Measurements from ENCODE around the gene LY86.

LY86 gene

GRCh38 chr6:6648692-6649343, 60.3 kb downstream of the LY86 start:
- Histone ChIP-seq H3K27ac (ENCODE audit: insufficient read depth, low read depth, low read length, poor library complexity, severe bottlenecking) (no peak overlapping the region), H3K36me3 (ENCODE audit: control insufficient read depth, insufficient read depth, low read length) (no peaks in the 10 kb centered on the region), H3K27me3 (ENCODE audit: control insufficient read depth, insufficient read depth, low read length, poor library complexity, severe bottlenecking) (no peaks in the 10 kb centered on the region), H3K9me3 (ENCODE audit: control insufficient read depth, low read length) (no peaks in the 10 kb centered on the region), H3K4me1 (ENCODE audit: control insufficient read depth, insufficient read depth, low read length) (no peaks in the 10 kb centered on the region), H3K4me3 (ENCODE audit: insufficient read depth, low read depth, low read length) (no peak overlapping the region)
- WGBS, 2 experiments, result 96% methylated on average over 5 of the region's 5 CpGs

GRCh38 chr6:6649824-6650349, 61.4 kb downstream of the LY86 start:
- no peaks in the 10 kb centered on the region for H3K27me3 ChIP-seq (ENCODE audit: control insufficient read depth, insufficient read depth, low read length, poor library complexity, severe bottlenecking)
- WGBS, 2 experiments, result 92 to 95% methylated on average over 7 of the region's 7 CpGs

GRCh38 chr6:6650839-6651238, 62.3 kb downstream of the LY86 start:
- Histone ChIP-seq H3K36me3 (ENCODE audit: control insufficient read depth, insufficient read depth, low read length) (no peaks in the 10 kb centered on the region), H3K4me3 (ENCODE audit: insufficient read depth, low read depth, low read length) (no peak overlapping the region), H3K4me1 (ENCODE audit: control insufficient read depth, insufficient read depth, low read length) (peaks cover under 1% of the 10 kb centered on the region), H3K27ac (ENCODE audit: insufficient read depth, low read depth, low read length, poor library complexity, severe bottlenecking) (no peak overlapping the region), H3K9me3 (ENCODE audit: control insufficient read depth, low read length) (no peaks in the 10 kb centered on the region), H3K27me3 (ENCODE audit: control insufficient read depth, insufficient read depth, low read length, poor library complexity, severe bottlenecking) (no peaks in the 10 kb centered on the region)

More at GRCh38 chr6:6649824-6650349, 61.4 kb downstream of the LY86 start:
- Histone ChIP-seq H3K27ac (ENCODE audit: insufficient read depth, low read depth, low read length, poor library complexity, severe bottlenecking) (no peak overlapping the region), H3K4me1 (ENCODE audit: control insufficient read depth, insufficient read depth, low read length) (no peaks in the 10 kb centered on the region), H3K4me3 (ENCODE audit: insufficient read depth, low read depth, low read length) (no peak overlapping the region), H3K9me3 (ENCODE audit: control insufficient read depth, low read length) (no peaks in the 10 kb centered on the region), H3K36me3 (ENCODE audit: control insufficient read depth, insufficient read depth, low read length) (no peaks in the 10 kb centered on the region)

- H3K27ac ChIP-seq (ENCODE audit: insufficient read depth, low read depth, low read length, poor library complexity, severe bottlenecking), result no peak overlapping the region
- no peaks in the 10 kb centered on the region for H3K27me3 ChIP-seq (ENCODE audit: control insufficient read depth, insufficient read depth, low read length, poor library complexity, severe bottlenecking)
- no peaks in the 10 kb centered on the region for H3K36me3 ChIP-seq (ENCODE audit: control insufficient read depth, insufficient read depth, low read length)
- H3K4me3 ChIP-seq (ENCODE audit: insufficient read depth, low read depth, low read length), result no peak overlapping the region
- H3K9me3 ChIP-seq (ENCODE audit: control insufficient read depth, low read length), result no peaks in the 10 kb centered on the region
- peaks cover 4% of the 10 kb centered on the region for H3K4me1 ChIP-seq (ENCODE audit: control insufficient read depth, insufficient read depth, low read length)
Observed at GRCh38 chr6:6651335-6651734, 62.8 kb downstream of the LY86 start.

GRCh38 chr6:6652932-6653331, 64.4 kb downstream of the LY86 start:
- 92 to 95% methylated on average over 3 to 5 of the region's 5 CpGs for WGBS, 2 experiments
- H3K27ac ChIP-seq (ENCODE audit: insufficient read depth, low read depth, low read length, poor library complexity, severe bottlenecking), result no peak overlapping the region
- H3K9me3 ChIP-seq (ENCODE audit: control insufficient read depth, low read length), result no peaks in the 10 kb centered on the region
- no peaks in the 10 kb centered on the region for H3K27me3 ChIP-seq (ENCODE audit: control insufficient read depth, insufficient read depth, low read length, poor library complexity, severe bottlenecking)
- H3K4me3 ChIP-seq (ENCODE audit: insufficient read depth, low read depth, low read length), result no peak overlapping the region
- H3K4me1 ChIP-seq (ENCODE audit: control insufficient read depth, insufficient read depth, low read length), result peaks cover 4% of the 10 kb centered on the region
- no peaks in the 10 kb centered on the region for H3K36me3 ChIP-seq (ENCODE audit: control insufficient read depth, insufficient read depth, low read length)

- WGBS, 2 experiments, result 94 to 95% methylated on average over 14 to 16 of the region's 16 CpGs
- Histone ChIP-seq H3K36me3 (ENCODE audit: control insufficient read depth, insufficient read depth, low read length) (no peaks in the 10 kb centered on the region), H3K4me3 (ENCODE audit: insufficient read depth, low read depth, low read length) (no peak overlapping the region), H3K27ac (ENCODE audit: insufficient read depth, low read depth, low read length, poor library complexity, severe bottlenecking) (no peak overlapping the region), H3K4me1 (ENCODE audit: control insufficient read depth, insufficient read depth, low read length) (peaks cover 4% of the 10 kb centered on the region), H3K9me3 (ENCODE audit: control insufficient read depth, low read length) (no peaks in the 10 kb centered on the region), H3K27me3 (ENCODE audit: control insufficient read depth, insufficient read depth, low read length, poor library complexity, severe bottlenecking) (no peaks in the 10 kb centered on the region)
Observed at GRCh38 chr6:6654599-6655575, 66.4 kb downstream of the LY86 start.

- Histone ChIP-seq H3K36me3 (ENCODE audit: control insufficient read depth, insufficient read depth, low read length) (no peaks in the 10 kb centered on the region), H3K27me3 (ENCODE audit: control insufficient read depth, insufficient read depth, low read length, poor library complexity, severe bottlenecking) (no peaks in the 10 kb centered on the region), H3K9me3 (ENCODE audit: control insufficient read depth, low read length) (no peaks in the 10 kb centered on the region), H3K4me3 (ENCODE audit: insufficient read depth, low read depth, low read length) (no peak overlapping the region), H3K4me1 (ENCODE audit: control insufficient read depth, insufficient read depth, low read length) (peaks cover 4% of the 10 kb centered on the region), H3K27ac (ENCODE audit: insufficient read depth, low read depth, low read length, poor library complexity, severe bottlenecking) (peak overlapping the region; percentile 20)
- WGBS, 2 experiments, result 93 to 95% methylated on average over 7 to 9 of the region's 9 CpGs
Observed at GRCh38 chr6:6655805-6656251, 67.3 kb downstream of the LY86 start.

- Histone ChIP-seq H3K4me1 (ENCODE audit: control insufficient read depth, insufficient read depth, low read length) (peaks cover 4% of the 10 kb centered on the region), H3K9me3 (ENCODE audit: control insufficient read depth, low read length) (no peaks in the 10 kb centered on the region), H3K36me3 (ENCODE audit: control insufficient read depth, insufficient read depth, low read length) (no peaks in the 10 kb centered on the region), H3K27ac (ENCODE audit: insufficient read depth, low read depth, low read length, poor library complexity, severe bottlenecking) (peak overlapping the region; percentile 20), H3K27me3 (ENCODE audit: control insufficient read depth, insufficient read depth, low read length, poor library complexity, severe bottlenecking) (no peaks in the 10 kb centered on the region), H3K4me3 (ENCODE audit: insufficient read depth, low read depth, low read length) (no peak overlapping the region)
- whole genome bisulfite sequencing, 2 experiments, result 62 to 64% methylated on average over 3 of the region's 3 CpGs
Observed at GRCh38 chr6:6656287-6656686, 67.8 kb downstream of the LY86 start.

- Histone ChIP-seq H3K27me3 (ENCODE audit: control insufficient read depth, insufficient read depth, low read length, poor library complexity, severe bottlenecking) (no peaks in the 10 kb centered on the region), H3K27ac (ENCODE audit: insufficient read depth, low read depth, low read length, poor library complexity, severe bottlenecking) (no peak overlapping the region)
- WGBS, 2 experiments, result 92 to 93% methylated on average over 8 of the region's 8 CpGs
Observed at GRCh38 chr6:6657085-6657819, 68.7 kb downstream of the LY86 start.

GRCh38 chr6:6657820-6658217, 69.3 kb downstream of the LY86 start:
- no peak overlapping the region for H3K27ac ChIP-seq (ENCODE audit: insufficient read depth, low read depth, low read length, poor library complexity, severe bottlenecking)

More at GRCh38 chr6:6657085-6657819, 68.7 kb downstream of the LY86 start:
- Histone ChIP-seq H3K4me1 (ENCODE audit: control insufficient read depth, insufficient read depth, low read length) (peaks cover 4% of the 10 kb centered on the region), H3K4me3 (ENCODE audit: insufficient read depth, low read depth, low read length) (no peak overlapping the region), H3K36me3 (ENCODE audit: control insufficient read depth, insufficient read depth, low read length) (no peaks in the 10 kb centered on the region), H3K9me3 (ENCODE audit: control insufficient read depth, low read length) (no peaks in the 10 kb centered on the region)

More at GRCh38 chr6:6657820-6658217, 69.3 kb downstream of the LY86 start:
- H3K4me3 ChIP-seq (ENCODE audit: insufficient read depth, low read depth, low read length), result no peak overlapping the region
- H3K27me3 ChIP-seq (ENCODE audit: control insufficient read depth, insufficient read depth, low read length, poor library complexity, severe bottlenecking), result no peaks in the 10 kb centered on the region
- H3K36me3 ChIP-seq (ENCODE audit: control insufficient read depth, insufficient read depth, low read length), result no peaks in the 10 kb centered on the region
- H3K4me1 ChIP-seq (ENCODE audit: control insufficient read depth, insufficient read depth, low read length), result peaks cover 4% of the 10 kb centered on the region
- WGBS, 2 experiments, result 91 to 96% methylated on average over 1 of the region's 1 CpG
- no peaks in the 10 kb centered on the region for H3K9me3 ChIP-seq (ENCODE audit: control insufficient read depth, low read length)

Data from ectodermal cell (in vitro differentiated cells).